PFSK-1 (cell line): ENCODE measurements around the gene WNT5A.

Experiments used
- POLR2AphosphoS5 ChIP-seq: IDR thresholded peaks from 2 replicates; pipeline ENCODE4 v1.6.1; 2012; ENCODE audit warnings: low read depth, mild to moderate bottlenecking, control low read depth, low read length, moderate library complexity
- SIN3A ChIP-seq: IDR thresholded peaks from 2 replicates; pipeline ENCODE4 v1.6.1; 2012; ENCODE audit warnings: mild to moderate bottlenecking, low read length, moderate library complexity, borderline replicate concordance; ENCODE audit not compliant: insufficient read depth

DNA sequence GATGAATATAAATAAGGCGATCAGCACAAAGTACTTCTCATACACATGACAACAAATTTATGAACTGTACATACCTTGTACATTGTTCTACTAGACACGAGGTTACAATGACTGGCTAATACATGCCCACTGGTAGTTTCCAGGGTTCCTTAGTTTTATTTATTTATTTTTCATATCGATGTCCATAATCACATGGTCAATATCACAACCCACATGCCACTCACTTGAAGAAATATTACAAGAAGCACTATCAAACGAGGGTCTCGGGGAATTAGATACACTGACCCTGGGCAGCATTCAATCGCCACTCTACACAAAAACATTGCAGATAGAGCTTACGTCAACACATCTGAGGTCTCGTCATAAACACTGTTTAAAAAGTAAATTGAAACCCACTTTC lies 21.2 kb upstream of the WNT5A start:
- TF ChIP-seq POLR2AphosphoS5 (no peak), SIN3A (no peak)
